HG03460 (cell line): ENCODE data around the gene PPM1F.

ENCODE experiments used
- ATAC-seq: cut with Tn5 transposase; IDR thresholded peaks from one replicate; pipeline ENCODE4 v1.9.1; 2021; ENCODE audit not compliant: unreplicated experiment

Gene PPM1F

DNA sequence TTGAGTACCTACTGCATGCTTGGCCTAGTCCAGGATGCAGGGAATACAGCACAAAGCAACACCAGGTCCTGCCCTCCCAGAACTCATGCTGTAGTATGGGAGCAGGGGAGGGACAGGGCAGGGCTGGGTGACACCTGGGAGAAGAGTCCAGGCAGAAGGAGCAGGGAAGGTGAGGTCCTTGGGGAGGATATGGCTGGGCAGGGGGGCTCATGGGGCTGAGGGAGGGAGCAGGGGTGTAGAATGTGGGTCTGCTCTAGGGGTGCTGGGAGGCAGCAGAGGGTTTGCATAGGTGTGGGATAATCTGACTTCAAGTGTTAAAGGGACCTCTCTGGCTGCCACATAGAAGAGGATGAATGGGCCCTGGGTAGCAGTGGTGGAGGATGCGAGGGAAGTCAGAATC, 25.2 kb upstream of the PPM1F start:
- ATAC-seq, result no peak

DNA sequence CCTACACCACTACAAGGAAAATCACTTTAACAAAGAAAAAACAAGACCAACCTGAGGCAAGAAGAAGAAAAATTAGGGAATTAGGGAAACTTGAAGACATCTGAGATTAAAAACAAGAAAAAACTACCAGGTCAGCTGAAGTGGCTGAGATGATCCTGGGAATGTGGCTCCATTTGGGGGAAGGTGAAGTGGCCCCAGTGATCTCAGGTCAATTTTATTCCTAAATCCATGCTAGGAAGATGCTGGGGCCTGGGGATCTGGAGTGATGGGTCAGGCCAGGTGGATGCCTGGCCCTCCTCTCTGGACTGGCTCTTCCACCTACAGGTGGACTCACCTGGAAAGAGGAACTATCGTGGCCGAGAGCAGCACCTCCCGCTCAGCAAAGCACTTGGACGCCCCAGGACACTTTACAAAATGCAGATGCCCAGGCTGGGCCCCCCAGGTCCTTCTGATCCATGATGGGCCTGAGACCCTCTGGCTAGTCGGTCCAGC, 23.3 kb upstream of the PPM1F start:
- ATAC-seq, result no peak

DNA sequence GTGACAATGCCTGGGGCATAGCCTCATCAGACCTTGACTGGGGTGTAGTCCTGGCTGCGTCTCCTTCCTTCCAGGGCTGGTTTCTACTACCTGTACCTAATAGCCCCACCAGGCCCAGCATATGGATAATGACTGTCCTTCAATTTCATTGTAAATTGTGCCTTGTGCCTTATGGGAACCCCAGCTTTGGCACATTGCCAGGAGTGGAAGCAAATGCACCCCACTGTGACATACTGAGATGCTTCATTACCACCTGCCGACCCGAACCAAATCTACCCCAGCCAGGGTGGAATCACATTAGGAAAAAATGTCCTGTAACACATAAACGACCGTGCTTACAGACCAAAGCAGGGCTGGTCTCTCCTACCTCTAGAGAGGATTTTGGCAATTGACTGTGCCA, 22.6 kb upstream of the PPM1F start:
- ATAC-seq, result no peak

DNA sequence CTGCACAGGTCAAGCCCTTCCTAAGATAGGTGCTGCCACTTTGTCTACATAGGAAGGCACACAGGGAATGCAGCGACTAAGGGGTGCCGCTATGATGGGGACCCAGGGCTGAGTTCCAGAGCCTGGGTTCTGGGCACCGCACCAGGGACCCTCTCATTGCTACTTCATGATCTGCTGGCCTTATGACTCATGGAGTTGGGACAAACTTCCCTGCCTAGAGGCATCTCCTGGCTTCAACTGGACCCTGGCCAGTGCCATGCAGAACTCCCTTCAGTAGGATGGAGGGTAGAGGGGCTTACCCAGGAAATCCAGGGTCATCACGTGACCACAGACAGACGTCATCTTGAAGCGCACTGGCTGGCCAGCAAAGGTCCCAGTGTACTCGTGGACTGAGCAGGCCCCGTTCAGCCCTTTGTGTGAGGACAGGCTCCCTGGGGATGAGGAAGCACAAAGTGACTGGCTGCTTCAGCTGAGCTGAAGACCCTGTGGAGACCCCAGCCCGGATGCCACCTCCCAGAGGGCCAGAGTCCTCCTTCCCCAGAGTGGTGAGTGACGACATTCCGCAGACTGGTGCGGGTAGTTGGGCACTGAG, 21.5 kb upstream of the PPM1F start:
- ATAC-seq, result no peak

DNA sequence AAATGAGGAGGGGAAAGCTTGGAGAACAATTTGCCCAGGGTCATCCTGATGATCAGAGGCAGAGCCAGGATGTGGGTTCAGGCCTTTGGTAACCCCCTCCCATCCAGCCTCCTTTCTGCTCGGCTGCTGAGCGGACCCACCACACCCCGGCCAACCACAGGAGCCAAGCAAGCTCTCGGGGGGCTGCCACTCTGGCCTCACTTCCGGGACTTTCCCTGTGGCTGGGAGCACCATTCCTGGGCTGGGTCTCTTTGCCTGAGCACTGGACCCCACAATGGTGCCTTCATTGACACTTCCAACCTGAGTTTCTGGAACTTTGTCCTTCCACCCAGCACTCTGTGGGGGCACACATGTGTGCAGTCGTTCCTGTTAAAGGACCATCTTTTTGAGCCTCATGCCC, 20.2 kb upstream of the PPM1F start:
- ATAC-seq, result no peak

DNA sequence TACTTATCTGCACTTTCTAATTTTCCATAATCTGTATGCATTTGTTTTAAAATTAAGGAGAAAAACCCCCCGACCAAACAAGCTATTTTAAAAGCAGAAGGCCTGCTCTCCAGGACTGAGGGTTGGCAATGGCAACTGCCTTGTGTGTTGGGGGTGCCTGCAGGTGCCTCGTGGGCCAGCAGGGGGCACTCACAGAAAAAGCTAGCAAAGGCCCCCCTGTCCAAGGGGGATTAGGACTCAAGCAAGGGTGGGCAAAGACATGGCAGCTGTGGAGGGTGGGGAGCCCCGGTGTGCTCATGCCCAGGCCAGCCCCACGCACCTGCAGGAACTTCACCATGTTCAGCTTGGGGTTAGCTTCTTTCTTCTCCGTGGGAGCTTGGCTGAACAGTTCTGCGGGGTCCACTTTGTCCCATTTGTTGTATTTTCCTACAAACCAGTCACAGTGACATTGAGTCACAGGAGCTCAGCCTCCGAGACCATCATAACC, 19.7 kb upstream of the PPM1F start:
- ATAC-seq, result no peak

DNA sequence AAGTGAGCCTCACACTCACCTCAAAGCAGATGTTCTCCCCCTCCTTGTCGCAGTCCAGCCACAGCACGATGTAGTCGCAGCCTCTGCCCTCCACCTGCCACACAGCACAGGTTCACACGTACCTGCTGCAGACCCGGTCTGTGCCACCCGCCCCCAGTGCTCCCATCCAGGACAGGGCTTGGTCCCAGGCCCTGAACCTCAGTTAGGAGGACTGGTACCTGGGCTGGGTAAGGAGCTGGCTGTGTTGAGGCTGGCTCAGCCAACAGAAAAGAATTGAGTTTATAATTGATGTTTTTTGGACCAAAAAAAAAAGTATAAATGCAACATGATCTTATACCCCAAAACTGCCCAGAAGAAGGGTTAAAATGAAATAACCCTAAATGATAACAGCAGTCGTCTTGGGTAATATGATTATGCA, 19.2 kb upstream of the PPM1F start:
- no peak for ATAC-seq

DNA sequence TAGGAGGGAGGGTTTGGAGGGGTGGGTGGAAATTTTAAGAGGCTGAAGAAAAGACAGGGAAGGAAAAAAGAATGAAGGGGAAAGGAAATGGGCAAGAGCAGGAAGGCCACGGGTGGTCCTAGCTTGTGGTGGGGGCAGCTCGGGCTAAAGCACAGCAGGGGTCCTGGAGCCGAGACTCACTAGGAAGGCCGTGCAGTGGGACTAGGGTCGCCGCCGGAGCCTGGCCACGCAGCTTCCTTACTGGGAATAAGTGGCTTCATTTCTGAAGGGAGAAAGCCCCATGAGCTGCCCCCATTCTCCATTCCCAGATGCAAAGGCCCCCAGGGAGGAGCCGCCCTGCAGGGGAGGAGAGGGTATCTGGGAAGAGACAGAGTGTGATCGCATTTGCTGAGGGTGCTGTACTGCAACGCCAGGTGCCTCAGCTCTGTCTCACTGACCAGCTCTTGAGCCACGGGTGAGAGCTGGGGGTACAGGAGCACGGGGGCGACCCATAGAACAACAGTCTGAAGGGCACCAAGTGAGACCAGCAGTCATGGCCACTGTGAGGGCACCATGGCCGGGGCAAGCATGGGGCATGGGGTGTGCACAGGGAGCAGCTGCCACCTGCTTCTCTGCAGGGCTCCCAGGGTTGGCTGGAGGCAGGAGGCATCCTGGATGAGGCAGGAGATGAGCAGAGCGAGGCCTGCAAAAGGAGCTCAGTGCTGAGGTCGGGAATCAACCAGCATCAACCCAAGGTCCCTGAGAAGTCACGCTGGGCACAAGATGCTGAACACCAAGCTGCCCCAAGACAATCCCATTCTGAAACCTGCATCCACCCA, 18.4 kb upstream of the PPM1F start:
- no peak for ATAC-seq

DNA sequence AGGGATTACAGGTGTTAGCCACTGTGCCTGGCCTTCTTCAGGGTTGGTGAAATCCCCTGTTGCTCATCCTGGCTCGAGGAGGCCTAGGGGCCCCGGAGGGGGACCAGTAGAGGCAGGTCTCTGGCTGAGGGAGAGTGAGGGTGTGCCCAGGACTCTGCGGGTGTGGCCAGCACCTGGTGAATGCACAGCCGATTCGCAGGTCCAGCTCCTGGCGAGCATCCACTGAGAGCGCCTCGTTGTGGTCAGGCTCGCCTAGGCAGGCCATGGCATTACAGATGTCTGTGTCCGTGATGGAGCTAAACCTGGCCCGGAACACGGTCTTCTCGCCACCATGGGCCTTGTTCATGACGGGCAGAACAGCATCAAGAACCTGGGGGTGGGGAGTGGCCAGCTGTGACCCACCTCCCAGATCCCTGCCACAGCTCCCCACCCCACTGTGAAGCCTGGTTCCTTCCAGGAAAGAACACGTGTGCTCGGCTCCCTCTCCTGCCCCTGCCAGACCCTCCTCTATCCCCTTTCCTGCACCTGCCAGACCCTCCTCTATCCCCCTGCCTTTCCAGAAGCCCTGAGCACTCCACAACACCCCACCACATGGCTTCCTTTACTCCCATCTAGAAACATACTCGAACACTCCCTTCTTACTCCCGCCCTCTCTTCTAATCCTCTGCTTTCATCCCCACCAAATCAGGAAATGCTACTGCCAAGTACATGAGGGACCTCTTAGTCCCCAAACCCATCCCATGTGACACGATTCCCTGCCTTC, 17.6 kb upstream of the PPM1F start:
- ATAC-seq, result no peak

DNA sequence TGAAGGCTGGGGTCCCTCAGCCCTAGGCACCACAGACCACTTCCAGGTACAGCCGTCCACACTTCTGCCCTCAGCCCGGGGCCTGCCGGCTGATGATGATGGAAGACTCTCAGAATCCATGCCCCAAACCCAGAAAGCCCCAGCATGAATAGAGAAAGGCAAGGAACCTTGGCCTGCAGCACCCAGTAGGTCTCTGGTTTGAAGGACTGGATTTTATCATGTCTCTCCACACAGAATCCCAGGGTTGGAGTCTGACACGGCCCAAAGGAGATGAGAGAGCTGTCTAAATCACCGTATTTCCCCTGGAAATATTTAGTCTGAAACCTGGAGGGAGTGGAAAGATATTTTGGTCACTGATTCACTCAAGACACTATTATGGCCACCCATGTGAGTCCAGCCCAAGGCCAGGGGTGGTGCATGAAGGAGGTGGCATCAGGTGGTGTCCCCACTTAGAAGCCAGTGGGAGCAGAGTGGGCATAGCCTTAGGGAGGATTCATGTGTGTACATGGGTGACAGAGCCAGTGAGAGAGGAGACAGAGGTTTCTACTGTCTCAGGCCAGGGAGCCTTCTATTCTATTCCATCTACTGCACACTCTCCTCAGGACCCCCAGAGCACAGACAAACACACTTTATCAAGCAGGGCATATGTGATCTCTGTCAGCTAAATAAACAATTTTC, 15.9 kb upstream of the PPM1F start:
- ATAC-seq, result no peak

DNA sequence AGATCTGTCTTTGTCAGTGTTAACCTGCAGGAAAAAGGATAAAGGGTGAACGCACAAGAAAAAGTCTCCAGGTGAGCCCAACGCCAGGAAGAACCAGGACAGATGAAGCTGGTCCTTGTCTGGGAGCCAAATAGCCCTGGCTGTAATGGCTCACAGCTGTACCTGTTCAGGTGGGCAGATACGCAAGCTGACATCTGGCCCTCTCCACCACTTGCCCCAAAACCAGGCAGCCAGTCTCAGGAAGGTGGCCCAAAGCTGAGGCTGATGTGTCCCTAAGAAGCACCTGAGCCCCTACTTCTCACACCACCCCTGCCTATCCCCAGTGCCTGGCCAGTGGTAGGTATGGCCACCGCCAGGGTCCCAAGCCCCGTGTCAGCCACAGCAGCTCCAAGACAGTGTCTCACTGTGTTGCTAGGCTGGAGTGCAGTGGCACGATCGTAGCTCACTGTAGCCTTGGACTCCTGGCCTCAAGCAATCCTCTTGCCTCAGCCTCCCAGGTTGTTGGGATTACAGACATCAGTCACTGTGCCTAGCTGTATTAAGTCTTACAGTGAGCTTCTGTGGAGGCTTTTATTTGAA, 15.1 kb upstream of the PPM1F start:
- no peak for ATAC-seq

DNA sequence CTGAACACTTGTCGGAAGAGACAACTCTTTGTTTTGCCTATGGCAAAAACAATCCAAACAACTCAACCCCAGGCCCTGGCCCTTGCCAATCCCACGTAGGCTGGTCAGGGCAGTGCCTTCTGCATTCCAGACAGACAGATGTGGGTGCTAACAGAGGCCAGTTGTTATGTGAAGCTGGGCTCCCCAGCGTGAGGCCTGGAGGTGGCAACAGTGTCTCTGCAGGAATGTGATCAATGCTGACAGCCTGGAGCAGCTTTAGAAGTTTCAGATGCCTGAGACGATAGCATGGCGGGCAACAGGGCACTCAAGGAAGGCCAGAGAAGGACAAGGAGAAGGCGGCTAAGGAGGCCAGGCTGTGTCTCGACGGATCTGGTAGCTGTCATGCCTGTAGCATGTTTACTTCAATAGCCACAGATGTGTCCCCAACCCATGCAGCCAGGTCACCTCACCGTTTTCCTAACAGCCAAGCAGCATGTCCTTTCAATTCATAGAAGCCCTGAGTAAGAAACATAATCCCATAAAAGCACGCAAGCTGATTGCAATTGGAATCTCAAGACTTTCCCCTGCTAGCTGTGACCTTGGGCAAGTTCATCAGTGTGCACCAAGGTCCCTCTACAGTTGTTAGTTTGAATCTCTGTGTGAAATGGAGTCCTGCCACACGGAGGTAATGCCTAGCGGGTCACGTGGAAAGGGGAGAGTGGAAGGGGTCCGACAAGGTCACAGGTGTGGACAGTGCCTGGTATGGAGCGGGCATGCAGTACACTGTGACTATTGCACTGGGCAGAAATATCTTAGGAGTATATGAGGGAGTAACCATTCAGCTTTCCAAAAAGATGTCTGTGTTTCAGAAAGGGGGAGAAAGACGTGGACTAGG, 14.2 kb upstream of the PPM1F start:
- ATAC-seq, result no peak

DNA sequence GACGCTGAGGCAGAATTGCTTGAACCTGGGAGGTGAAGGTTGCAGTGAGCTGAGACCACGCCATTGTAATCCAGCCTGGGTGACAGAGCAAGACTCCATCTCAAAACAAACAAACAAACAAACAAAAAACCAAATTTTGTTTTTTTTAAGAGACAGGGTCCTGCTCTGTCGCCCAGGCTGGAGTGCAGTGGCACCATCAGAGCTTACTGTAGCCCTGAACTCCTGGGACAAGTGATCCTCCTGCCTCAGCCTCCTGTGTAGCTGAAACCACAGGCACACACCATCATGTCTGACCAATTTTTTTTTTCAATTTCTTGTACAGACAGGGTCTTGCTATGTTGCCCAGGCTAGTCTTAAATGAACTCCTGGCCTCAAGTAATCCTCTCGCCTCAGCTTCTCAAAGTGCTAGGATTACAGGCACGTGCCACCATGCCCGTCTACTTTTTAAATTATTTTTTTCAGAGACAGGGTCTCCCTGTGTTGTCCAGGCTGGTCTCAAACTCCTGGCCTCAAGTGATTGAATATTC, 13.2 kb upstream of the PPM1F start:
- no peak for ATAC-seq

DNA sequence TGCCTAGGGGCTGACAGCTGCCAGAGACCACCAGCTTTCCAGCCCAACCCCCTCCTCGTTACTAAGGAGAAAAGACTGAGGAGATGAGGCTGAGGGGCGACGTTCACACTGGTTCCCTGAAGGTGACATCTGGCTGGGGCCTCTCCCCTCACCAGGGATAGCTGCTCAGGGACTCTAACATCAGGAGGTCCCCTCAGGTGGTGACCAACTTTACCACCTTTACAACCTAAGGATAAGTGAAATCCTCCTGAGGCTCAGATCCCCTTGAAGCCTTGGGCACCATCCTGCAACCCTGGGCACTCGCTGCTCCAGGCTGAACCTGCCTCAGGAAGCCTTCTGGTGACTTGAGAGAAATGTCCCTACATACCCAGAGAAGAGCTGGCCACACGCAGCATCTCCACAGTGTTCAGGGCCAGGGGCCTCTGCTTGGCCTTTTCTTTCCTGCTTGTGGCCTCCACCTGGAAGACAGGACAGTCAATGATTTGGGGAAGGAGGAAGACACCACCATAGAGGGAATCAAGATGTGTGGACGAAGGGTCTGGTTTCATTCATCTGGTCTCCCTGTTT, 12.4 kb upstream of the PPM1F start:
- no peak for ATAC-seq

DNA sequence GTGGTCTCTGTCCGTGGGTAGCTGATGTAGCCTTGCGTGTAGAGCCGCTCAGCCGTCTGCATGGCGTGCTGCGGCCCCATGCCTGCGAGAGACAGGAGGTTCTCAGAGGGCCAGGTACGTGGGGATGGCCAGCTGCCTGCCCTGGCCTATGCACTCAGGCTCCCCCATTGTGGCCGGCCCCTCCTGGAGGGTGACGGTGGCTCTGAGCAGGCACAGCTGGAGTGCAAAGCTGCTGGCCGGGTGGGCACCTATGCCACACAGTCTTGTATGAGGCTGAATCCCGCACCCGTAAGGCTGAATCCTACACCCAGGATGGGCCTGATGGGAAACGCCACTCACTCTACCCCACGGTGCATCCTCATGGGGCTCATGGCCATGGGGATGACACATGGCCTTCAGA, 11.6 kb upstream of the PPM1F start:
- no peak for ATAC-seq

DNA sequence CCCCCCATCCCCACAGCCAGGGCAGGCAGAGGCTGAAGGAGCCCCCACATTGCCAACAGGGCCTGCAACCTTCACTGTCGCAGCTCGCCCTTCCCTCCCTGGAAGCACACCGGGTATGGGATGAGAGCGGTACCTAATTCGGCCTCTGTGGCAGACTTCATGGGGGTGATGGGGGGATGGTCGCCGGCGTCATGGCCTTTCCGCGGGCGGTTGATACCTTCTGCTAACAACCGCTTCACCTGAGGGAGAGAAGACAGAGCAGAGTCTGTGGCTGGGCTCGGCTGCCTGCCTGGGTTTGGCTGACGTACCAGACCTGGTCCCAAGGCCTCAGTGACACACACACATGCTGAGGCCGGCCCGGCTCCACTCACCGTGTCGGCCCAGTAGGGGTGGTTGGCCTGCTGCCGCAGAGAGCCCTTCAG, 11.2 kb upstream of the PPM1F start:
- no peak for ATAC-seq

DNA sequence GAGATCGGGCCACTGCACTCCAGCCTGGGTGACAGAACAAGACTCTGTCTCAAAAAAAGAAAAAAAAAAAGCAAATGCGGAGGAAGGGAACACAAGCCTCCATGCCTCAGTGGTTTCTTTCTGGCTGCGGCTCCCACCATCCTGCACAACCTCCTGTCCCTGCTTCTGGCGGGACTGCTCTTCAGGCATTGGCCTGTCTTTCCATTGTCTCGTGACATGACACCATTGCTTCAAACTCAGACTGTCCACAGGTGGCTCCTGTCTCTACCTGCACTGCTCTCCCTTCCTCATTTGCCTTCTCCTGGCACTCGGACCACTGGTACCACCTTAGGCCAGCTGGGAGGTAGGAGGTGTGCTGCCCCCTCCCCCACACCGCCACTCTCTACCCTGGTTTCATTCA, 10.6 kb upstream of the PPM1F start:
- no peak for ATAC-seq

DNA sequence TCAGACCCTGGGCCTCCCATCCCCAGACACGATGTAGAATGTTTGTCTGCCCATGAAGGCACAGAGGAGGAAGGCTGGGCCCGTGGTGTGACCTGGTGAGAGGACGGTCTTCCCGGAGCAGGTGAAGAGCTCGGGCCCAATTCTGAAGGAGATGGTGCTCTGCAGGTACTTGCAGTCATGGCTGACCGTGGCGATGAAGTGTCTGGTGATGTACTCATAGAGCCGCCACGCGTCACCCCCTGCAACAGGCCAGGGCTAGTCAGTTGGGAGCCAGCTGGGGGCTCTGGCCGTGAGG, 10.0 kb upstream of the PPM1F start:
- ATAC-seq, result no peak

DNA sequence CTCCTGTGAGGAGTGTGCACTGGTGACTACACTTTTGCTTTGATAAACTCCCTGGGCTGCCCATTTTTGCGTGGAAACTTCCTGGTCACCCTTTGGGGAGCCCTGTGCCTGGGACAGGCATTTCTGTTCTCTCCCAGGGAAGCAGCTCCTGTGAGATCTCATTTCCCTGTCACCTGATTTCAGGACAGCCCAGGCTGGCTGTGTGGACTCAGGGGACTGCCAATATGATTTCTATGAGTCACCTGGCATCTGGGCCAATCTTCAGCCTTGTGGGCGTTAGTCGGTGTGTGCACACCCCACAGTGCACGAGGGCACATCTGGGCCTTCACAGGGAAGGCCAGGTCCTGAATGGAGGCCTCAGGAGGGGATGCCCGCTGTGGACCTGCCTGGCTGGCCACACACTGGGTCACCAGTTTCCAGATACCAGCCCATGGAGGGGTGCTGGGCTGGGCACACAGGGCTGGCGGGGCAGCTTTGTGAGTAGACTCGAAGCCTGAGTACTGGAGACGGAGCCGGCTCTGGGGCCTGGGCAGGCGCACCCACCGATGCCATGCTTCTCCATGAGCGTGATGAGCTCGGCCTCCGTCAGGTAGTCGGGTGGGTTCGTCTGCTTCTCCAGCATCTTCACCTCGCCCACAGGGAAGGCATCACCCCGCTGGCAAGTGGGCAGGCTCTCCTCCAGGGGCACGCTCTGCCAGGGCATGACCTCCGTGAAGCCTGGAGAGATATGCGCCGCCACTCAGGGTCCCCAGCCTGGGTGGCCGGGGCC, 9.4 kb upstream of the PPM1F start:
- no peak for ATAC-seq
